ENCODE data around the gene DAGLB.

DNA sequence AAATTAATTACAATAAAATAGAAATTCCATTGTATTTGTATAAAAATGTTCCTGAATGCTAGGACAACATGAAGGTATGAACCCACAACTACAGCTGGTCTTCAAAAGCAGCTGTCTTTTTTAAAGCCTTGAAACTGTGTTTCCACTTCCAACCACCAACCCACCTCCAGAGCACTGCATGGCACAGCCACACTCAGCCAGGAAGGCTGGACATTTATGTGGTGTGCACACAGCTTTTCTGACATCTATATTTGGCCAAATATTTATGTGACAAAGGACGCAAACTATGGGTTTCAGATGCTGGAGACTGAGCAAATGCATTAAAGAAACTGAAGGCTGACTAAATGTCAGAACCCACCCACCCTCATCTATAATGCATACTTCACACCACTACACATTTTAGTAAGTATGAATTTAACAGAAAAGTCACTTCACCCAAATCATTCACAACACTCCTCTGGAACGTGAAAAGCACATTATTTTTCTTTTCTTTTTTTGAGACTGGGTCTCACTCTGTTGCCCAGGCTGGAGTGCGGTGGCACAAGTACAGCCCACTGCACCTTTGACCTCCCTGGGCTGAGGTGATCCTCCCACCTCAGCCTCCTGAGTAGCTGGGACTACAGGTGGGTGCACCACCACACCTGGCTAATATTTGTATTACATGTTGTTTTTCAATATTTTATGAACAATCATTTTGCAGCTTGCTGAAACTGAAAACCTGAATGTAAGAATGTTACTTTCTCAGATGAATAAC lies 27.9 kb upstream of the DAGLB start:
- TF ChIP-seq CTCF (IDR thresholded peaks at IDR 0.05; ENCODE audit: low read length) (no peak), EZH2 (IDR thresholded peaks at IDR 0.05; ENCODE audit: borderline replicate concordance, low read length) (no peak)

Measured in OCI-LY1 (cell line).